GM23248 (cell line): ENCODE results near the gene NUP153.

Experiments used
- EZH2 ChIP-seq: fragments of 200-600 bp; sonication (generic); IDR thresholded peaks from 2 replicates; pipeline ENCODE4 v1.6.1; 2018; ENCODE audit warnings: antibody characterized with exemption, mild to moderate bottlenecking; ENCODE audit not compliant: insufficient read depth, poor library complexity, severe bottlenecking
- EZH2phosphoT487 ChIP-seq: fragments of 200-600 bp; sonication (generic); IDR thresholded peaks from 2 replicates; pipeline ENCODE4 v1.6.1; 2018; ENCODE audit warnings: antibody characterized with exemption, moderate library complexity, mild to moderate bottlenecking, low read depth; ENCODE audit not compliant: insufficient read depth

DNA sequence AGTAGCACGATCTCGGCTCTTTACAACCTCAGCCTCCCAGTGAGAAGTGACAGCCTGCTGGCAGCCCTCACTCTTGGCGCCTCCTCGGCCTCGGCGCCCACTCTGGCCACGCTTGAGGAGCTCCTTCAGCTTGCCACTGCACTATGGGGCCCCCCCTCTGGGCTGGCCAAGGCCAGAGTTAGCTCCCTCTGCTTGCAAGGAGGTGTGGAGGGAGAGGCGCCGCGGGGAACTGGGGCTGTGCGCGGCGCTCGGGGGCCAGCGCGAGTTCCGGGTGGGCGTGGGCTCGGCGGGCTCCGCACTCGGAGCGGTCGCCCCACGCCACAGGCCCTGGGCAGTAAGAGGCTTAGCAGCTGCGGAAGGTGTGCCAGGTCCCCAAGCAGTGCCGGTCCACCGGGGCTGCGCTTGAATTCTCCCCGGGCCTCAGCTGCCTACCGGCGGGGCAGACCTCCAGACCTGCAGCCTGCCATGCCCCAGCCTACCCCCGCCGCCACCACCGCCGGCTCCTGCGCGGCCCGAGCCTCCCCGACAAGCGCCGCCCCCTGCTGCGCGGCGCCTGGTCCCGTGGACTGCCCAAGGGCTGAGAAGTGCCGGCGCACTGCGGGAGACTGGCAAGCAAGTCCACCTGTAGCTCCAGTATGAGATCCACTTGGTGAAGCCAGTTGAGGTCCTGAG is 22.0 kb upstream of the NUP153 start:
- TF ChIP-seq EZH2 (no peak), EZH2phosphoT487 (no peak)
